ENCODE results near the gene PGBD5. TPM values are rescaled to one million over a fixed set of nuclear protein-coding genes. Genes with fewer than 3 reads are reported as not detected.

Gene PGBD5
- polyA plus RNA-seq, 1 experiment, result 1.0 TPM

GRCh38 chr1:230398856-230399255 lies 27.3 kb downstream of the PGBD5 start:
- CTCF ChIA-PET, result no interaction called here

GRCh38 chr1:230396966-230397365 lies 29.2 kb downstream of the PGBD5 start:
- no peaks in the 10 kb centered on the region for H3K27me3 ChIP-seq (ENCODE audit: control insufficient read depth, insufficient read depth, low read length)
- TF ChIP-seq CTCF (IDR thresholded peaks at IDR 0.05; ENCODE audit: low read depth, low read length), result no peak
- ChIA-PET POLR2A (no interaction called here), CTCF (no interaction called here)
- no peak for DNase-seq (ENCODE audit: low read depth, low spot score)
- peaks cover 7% of the 10 kb centered on the region; the same call in 1 of the 2 replicates for H3K9me3 ChIP-seq (ENCODE audit: control insufficient read depth, insufficient read depth, low read length)
- H3K27ac ChIP-seq (ENCODE audit: low read depth, low read length), result no peak overlapping the region
- no peak overlapping the region for H3K4me3 ChIP-seq (ENCODE audit: low read depth, low read length)

More at GRCh38 chr1:230398856-230399255, 27.3 kb downstream of the PGBD5 start:
- Histone ChIP-seq H3K27me3 (ENCODE audit: control insufficient read depth, insufficient read depth, low read length) (no peaks in the 10 kb centered on the region), H3K27ac (ENCODE audit: low read depth, low read length) (no peak overlapping the region), H3K4me3 (ENCODE audit: low read depth, low read length) (no peak overlapping the region), H3K9me3 (ENCODE audit: control insufficient read depth, insufficient read depth, low read length) (0 out of 2 replicates have a peak, but pooled peaks cover 3% of the 10 kb centered on the region)
- TF ChIP-seq CTCF (IDR thresholded peaks at IDR 0.05; ENCODE audit: low read depth, low read length), result no peak
- POLR2A ChIA-PET, result no interaction called here
- DNase-seq (ENCODE audit: low read depth, low spot score), result no peak

- TF ChIP-seq CTCF (IDR thresholded peaks at IDR 0.05; ENCODE audit: low read depth, low read length), result no peak
- H3K9me3 ChIP-seq (ENCODE audit: control insufficient read depth, insufficient read depth, low read length), result peaks cover 7% of the 10 kb centered on the region; the same call in 1 of the 2 replicates
- ChIA-PET CTCF (interaction anchor here (0.6 kb wide), 1 partner anchor 750 kb away, joined by 4 read pairs; no protein-coding TSS in a partner anchor), POLR2A (no interaction called here)
- H3K27ac ChIP-seq (ENCODE audit: low read depth, low read length), result no peak overlapping the region
- DNase-seq (ENCODE audit: low read depth, low spot score), result no peak
- no peaks in the 10 kb centered on the region for H3K27me3 ChIP-seq (ENCODE audit: control insufficient read depth, insufficient read depth, low read length)
- no peak overlapping the region for H3K4me3 ChIP-seq (ENCODE audit: low read depth, low read length)
Observed at GRCh38 chr1:230395932-230396331, 30.2 kb downstream of the PGBD5 start.

GRCh38 chr1:230394741-230395140 lies 31.4 kb downstream of the PGBD5 start:
- H3K9me3 ChIP-seq (ENCODE audit: control insufficient read depth, insufficient read depth, low read length), result peaks cover 7% of the 10 kb centered on the region; the same call in 1 of the 2 replicates
- no peak for TF ChIP-seq CTCF (IDR thresholded peaks at IDR 0.05; ENCODE audit: low read depth, low read length)
- H3K4me3 ChIP-seq (ENCODE audit: low read depth, low read length), result no peak overlapping the region
- no peak overlapping the region for H3K27ac ChIP-seq (ENCODE audit: low read depth, low read length)
- DNase-seq (ENCODE audit: low read depth, low spot score), result no peak
- no peaks in the 10 kb centered on the region for H3K27me3 ChIP-seq (ENCODE audit: control insufficient read depth, insufficient read depth, low read length)
- ChIA-PET CTCF (interaction anchor here (1.0 kb wide), 1 partner anchor 247 kb away, joined by 3 read pairs; the partner anchor contains the start of gene COG2), POLR2A (no interaction called here)

- no peak for DNase-seq (ENCODE audit: low read depth, low spot score)
- Histone ChIP-seq H3K27me3 (ENCODE audit: control insufficient read depth, insufficient read depth, low read length) (no peaks in the 10 kb centered on the region), H3K27ac (ENCODE audit: low read depth, low read length) (no peak overlapping the region), H3K9me3 (ENCODE audit: control insufficient read depth, insufficient read depth, low read length) (peaks cover 7% of the 10 kb centered on the region; the same call in 1 of the 2 replicates), H3K4me3 (ENCODE audit: low read depth, low read length) (no peak overlapping the region)
- ChIA-PET CTCF (interaction anchor here (1.0 kb wide), 1 partner anchor 248 kb away, joined by 3 read pairs; the partner anchor contains the start of gene COG2), POLR2A (no interaction called here)
- TF ChIP-seq CTCF (IDR thresholded peaks at IDR 0.05; ENCODE audit: low read depth, low read length), result no peak
Observed at GRCh38 chr1:230394134-230394533, 32.0 kb downstream of the PGBD5 start.

All from AG04450 (cell line).